Breast epithelium (tissue), 3 donors: ENCODE results near the gene C11orf65.

ENCODE experiments used
- CTCF ChIP-seq, 3 donors: fragments of 450-650 bp; IDR thresholded peaks; one replicate each; pipeline ENCODE4 v1.5.1; 2016 to 2017; ENCODE audit warnings: antibody characterized with exemption in 3 of 3, mild to moderate bottlenecking in 3 of 3, moderate library complexity in 3 of 3
- POLR2A ChIP-seq: fragments of 450-650 bp; IDR thresholded peaks from one replicate; pipeline ENCODE4 v1.6.1; 2016; ENCODE audit warnings: antibody characterized with exemption, mild to moderate bottlenecking, moderate library complexity
- POLR2AphosphoS5 ChIP-seq, 3 donors: sonication (generic); formaldehyde crosslinking; IDR thresholded peaks; one replicate each; pipeline ENCODE4 v1.6.1; 2017; ENCODE audit warnings: antibody characterized with exemption in 3 of 3

GRCh38 chr11:108370990-108371389 is 96.3 kb downstream of the C11orf65 start:
- no peak for TF ChIP-seq CTCF (IDR thresholded peaks at IDR 0.05)
- TF ChIP-seq POLR2A, result no peak
- TF ChIP-seq POLR2AphosphoS5 (IDR thresholded peaks at IDR 0.05), result no peak
